ENCODE measurements around the gene TNC. TPM values are rescaled to one million over a fixed set of nuclear protein-coding genes. Genes with fewer than 3 reads are reported as not detected.

TNC gene
- total RNA-seq, 3 donors from 2014 or later (not counting 1 experiment from before 2014, with no cell fraction given), result not detected

DNA sequence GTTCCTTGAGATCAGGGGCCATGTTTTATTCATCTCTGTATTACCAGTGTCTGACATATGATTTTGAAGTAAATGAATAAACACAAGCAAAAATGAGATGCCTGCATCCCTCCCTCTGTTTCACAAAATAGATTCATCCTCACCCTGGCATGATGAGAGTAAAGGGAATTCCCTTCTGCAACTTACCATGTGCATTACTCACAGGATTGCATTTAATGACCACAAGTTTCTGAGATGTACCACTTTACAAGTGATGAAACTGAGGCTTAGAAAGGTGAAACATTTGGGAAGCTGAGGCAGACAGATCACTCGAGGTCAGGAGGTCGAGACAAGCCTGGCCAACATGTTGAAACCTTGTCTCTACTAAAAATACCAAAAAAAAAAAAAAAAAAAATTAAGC is 113.4 kb downstream of the TNC start:
- intact Hi-C loops (cut with micrococcal nuclease), result no loop called here
- 50% methylated on average over 2 of the region's 2 CpGs for WGBS (ENCODE audit: insufficient coverage)
- H3K27me3 Mint-ChIP-seq (ENCODE audit: low read depth in 2 of 2), result peaks cover 6 to 7% of the 10 kb centered on the region in 2 donors
- H3K9me3 ChIP-seq (ENCODE audit: control insufficient read depth, insufficient read depth, low read length), result no peaks in the 10 kb centered on the region
- H3K4me3 ChIP-seq (ENCODE audit: low read length), result no peak overlapping the region
- no peaks in the 10 kb centered on the region for H3K27me3 ChIP-seq (ENCODE audit: control insufficient read depth, insufficient read depth, low read length)
- DNase-seq (no peak), ATAC-seq (no peak)
- no peaks in the 10 kb centered on the region for H3K36me3 Mint-ChIP-seq
- H3K27ac ChIP-seq (ENCODE audit: low read length), result no peak overlapping the region
- H3K27ac Mint-ChIP-seq, result no peak overlapping the region
- H3K4me1 Mint-ChIP-seq, result no peaks in the 10 kb centered on the region
- H3K4me1 ChIP-seq (ENCODE audit: control insufficient read depth, insufficient read depth, low read length), result peaks cover 3% of the 10 kb centered on the region
- H3K4me3 Mint-ChIP-seq, result no peak overlapping the region
- H3K9me3 Mint-ChIP-seq, result no peaks in the 10 kb centered on the region
- no peaks in the 10 kb centered on the region for H3K36me3 ChIP-seq (ENCODE audit: control insufficient read depth, insufficient read depth, low read length)
- TF ChIP-seq, protein P1, sequence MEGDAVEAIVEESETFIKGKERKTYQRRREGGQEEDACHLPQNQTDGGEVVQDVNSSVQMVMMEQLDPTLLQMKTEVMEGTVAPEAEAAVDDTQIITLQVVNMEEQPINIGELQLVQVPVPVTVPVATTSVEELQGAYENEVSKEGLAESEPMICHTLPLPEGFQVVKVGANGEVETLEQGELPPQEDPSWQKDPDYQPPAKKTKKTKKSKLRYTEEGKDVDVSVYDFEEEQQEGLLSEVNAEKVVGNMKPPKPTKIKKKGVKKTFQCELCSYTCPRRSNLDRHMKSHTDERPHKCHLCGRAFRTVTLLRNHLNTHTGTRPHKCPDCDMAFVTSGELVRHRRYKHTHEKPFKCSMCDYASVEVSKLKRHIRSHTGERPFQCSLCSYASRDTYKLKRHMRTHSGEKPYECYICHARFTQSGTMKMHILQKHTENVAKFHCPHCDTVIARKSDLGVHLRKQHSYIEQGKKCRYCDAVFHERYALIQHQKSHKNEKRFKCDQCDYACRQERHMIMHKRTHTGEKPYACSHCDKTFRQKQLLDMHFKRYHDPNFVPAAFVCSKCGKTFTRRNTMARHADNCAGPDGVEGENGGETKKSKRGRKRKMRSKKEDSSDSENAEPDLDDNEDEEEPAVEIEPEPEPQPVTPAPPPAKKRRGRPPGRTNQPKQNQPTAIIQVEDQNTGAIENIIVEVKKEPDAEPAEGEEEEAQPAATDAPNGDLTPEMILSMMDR (IDR thresholded peaks at IDR 0.05), result no peak

DNA sequence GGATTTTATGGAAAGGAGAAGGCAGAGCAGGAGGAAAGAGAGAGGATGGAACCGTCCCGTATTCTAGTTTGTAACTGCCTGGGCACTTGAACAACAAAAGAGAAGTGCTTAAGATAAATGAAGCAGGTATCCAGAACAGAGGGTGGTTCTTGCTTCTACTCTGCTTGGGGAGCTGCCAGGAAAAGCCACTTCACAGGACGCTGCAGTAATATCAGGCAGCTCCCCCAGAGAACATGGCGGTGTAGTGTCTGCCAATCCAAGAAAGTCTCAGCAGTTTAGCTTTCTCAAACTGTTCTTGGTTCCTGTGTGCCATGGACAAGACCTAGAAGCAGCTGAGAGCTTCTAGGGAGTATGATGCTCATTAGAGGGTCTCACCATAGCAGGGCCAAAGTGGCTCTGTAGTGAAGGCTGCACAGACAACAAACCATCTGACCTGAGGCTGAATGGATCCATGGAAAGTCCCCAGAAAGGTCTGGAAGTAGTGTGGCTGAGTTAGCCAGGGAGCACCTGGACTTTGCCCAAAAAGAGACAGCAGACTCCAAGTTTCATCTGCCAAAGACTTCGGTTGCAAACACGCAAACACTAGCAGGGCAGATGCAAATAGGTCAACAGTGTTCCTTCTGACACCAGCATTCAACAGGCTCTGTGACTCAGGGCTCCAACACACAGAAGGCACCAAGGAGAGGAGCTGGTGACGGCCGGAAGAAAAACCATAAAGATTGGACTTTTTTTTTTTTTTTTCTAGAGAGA is 115.4 kb downstream of the TNC start:
- DNase-seq, result no peak
- Histone ChIP-seq H3K27me3 (ENCODE audit: control insufficient read depth, insufficient read depth, low read length) (no peaks in the 10 kb centered on the region), H3K27ac (ENCODE audit: low read length) (no peak overlapping the region), H3K9me3 (ENCODE audit: control insufficient read depth, insufficient read depth, low read length) (no peaks in the 10 kb centered on the region), H3K4me1 (ENCODE audit: control insufficient read depth, insufficient read depth, low read length) (peaks cover 3% of the 10 kb centered on the region), H3K4me3 (ENCODE audit: low read length) (no peak overlapping the region), H3K36me3 (ENCODE audit: control insufficient read depth, insufficient read depth, low read length) (no peaks in the 10 kb centered on the region)
- 77% methylated on average over 6 of the region's 8 CpGs for WGBS (ENCODE audit: insufficient coverage)
- Mint-ChIP-seq H3K27me3 (ENCODE audit: low read depth in 2 of 2) (peaks cover 0 to 6% of the 10 kb centered on the region in 2 donors), H3K36me3 (no peaks in the 10 kb centered on the region), H3K9me3 (no peaks in the 10 kb centered on the region), H3K4me3 (no peak overlapping the region), H3K27ac (no peak overlapping the region), H3K4me1 (no peaks in the 10 kb centered on the region)
- TF ChIP-seq, protein P1 (IDR thresholded peaks at IDR 0.05), result no peak
- no peak for ATAC-seq
- intact Hi-C loops (cut with micrococcal nuclease), result no loop called here

DNA sequence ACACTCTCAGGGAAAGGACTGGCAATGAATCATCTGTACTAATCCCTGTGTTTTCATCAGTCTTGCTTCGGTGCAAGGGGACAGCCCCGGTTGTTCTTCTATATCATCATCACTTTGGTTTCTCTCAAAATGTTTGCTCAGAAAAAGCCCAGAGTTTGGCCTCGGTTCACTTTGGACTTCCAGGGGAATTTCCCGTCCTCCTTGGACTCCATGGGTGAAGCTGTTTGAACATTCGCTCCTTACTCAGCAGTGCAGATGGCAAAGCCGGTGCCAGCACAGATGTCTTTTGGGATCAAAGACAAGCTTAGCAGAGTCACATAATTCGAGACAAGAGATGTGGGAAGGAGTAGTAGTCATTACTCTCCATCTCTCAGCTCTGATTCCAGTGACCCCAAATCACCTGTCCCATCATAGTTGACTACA is 117.7 kb downstream of the TNC start:
- TF ChIP-seq, protein P1 (IDR thresholded peaks at IDR 0.05), result no peak
- no peaks in the 10 kb centered on the region for H3K4me1 ChIP-seq (ENCODE audit: control insufficient read depth, insufficient read depth, low read length)
- Mint-ChIP-seq H3K36me3 (no peaks in the 10 kb centered on the region), H3K27ac (no peak overlapping the region), H3K27me3 (ENCODE audit: low read depth in 2 of 2) (peaks cover 0 to 5% of the 10 kb centered on the region in 2 donors), H3K4me1 (no peaks in the 10 kb centered on the region), H3K4me3 (no peak overlapping the region), H3K9me3 (no peaks in the 10 kb centered on the region)
- no peak for ATAC-seq
- H3K27ac ChIP-seq (ENCODE audit: low read length), result no peak overlapping the region
- no peak for DNase-seq
- 74% methylated on average over 6 of the region's 7 CpGs for WGBS (ENCODE audit: insufficient coverage)
- no peak overlapping the region for H3K4me3 ChIP-seq (ENCODE audit: low read length)
- intact Hi-C loops (cut with micrococcal nuclease), result no loop called here
- H3K36me3 ChIP-seq (ENCODE audit: control insufficient read depth, insufficient read depth, low read length), result no peaks in the 10 kb centered on the region
- H3K9me3 ChIP-seq (ENCODE audit: control insufficient read depth, insufficient read depth, low read length), result no peaks in the 10 kb centered on the region
- no peaks in the 10 kb centered on the region for H3K27me3 ChIP-seq (ENCODE audit: control insufficient read depth, insufficient read depth, low read length)

DNA sequence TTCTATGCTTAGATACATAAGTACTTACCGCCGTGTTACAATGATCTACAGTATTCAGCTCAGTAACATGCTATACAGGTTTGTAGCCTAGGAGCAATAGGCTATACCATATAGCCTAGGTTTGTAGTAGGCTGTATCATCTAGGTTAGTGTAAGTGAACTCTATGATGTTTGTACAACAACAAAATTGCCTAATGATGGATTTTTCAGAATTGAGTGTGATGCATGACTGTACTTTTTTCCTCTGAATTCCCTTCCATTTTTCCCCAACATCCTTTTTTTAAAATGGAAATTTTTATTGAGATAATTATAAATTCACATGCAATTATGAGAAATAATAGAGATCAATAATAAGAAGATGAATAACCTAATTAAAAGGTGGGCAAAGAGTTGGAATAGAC is 119.6 kb downstream of the TNC start:
- Mint-ChIP-seq H3K4me3 (no peak overlapping the region), H3K27me3 (ENCODE audit: low read depth in 2 of 2) (peaks cover 0 to 2% of the 10 kb centered on the region in 2 donors), H3K27ac (no peak overlapping the region), H3K36me3 (no peaks in the 10 kb centered on the region), H3K4me1 (no peaks in the 10 kb centered on the region), H3K9me3 (no peaks in the 10 kb centered on the region)
- no peak overlapping the region for H3K27ac ChIP-seq (ENCODE audit: low read length)
- no peaks in the 10 kb centered on the region for H3K4me1 ChIP-seq (ENCODE audit: control insufficient read depth, insufficient read depth, low read length)
- H3K9me3 ChIP-seq (ENCODE audit: control insufficient read depth, insufficient read depth, low read length), result no peaks in the 10 kb centered on the region
- DNase-seq (no peak), ATAC-seq (no peak)
- no peaks in the 10 kb centered on the region for H3K36me3 ChIP-seq (ENCODE audit: control insufficient read depth, insufficient read depth, low read length)
- H3K27me3 ChIP-seq (ENCODE audit: control insufficient read depth, insufficient read depth, low read length), result no peaks in the 10 kb centered on the region
- WGBS (ENCODE audit: insufficient coverage), result no CpG with 5 or more reads among the region's 2 CpGs
- TF ChIP-seq, protein P1 (IDR thresholded peaks at IDR 0.05), result no peak
- H3K4me3 ChIP-seq (ENCODE audit: low read length), result no peak overlapping the region
- intact Hi-C loops (cut with micrococcal nuclease), result no loop called here
